ENCODE data around the gene BTK. TPM values are rescaled to one million over a fixed set of nuclear protein-coding genes. Genes with fewer than 3 reads are reported as not detected.

The BTK gene
- total RNA-seq, 2 experiments from 2014 or later: 0.85 to 1.1 TPM

DNA sequence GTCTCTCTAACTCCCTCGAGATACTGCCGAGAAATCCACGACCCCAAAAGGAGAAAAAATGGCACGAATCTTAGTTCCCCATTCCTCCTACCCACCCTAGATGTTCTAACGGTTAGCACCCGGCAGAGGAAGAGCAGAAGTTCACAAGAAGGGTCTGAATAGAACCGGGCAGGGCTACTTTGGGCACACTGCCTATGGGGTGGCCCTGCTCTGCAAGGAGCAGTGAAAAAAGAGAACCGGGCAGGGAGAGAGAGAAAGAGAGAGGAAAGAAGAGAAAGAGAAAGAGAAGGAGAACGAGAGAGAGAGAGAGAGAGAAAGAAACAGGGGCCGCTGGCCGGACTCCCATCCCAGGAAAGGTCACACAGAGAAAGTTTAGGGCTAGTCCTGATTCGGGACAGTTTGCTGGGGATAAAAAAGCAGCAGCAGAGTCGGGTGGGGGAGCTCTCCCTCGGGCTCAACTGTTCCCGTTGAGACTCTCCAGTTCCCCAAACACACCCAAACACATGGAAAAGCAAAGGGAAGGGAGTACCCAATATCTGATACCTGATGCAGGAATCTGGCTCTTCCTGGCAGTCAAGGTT lies 21.3 kb upstream of the BTK start:
- H3K36me3 Mint-ChIP-seq: peaks cover 23% of the 10 kb centered on the region
- H3K4me3 Mint-ChIP-seq: peak overlapping the region; percentile 97

DNA sequence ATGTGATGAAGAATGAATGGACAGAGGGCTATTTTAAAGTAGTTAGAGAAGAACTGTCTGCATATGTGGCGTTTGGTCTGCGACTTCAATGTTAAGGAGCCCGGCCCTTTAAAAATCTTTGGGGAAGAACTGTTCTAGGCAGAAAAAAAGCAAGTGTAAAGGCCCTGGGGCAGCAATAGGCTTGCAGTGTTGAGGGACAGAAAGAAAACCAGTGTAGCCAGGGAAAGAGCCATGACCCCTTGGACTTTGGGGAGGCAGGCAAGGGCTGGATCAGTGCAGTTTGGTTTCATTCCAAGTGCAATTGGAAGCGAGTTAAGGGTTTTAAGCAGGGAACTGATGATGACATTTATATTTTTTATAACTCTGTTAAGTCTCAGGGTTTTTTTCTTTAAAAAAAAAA lies 13.8 kb upstream of the BTK start:
- no peaks in the 10 kb centered on the region for H3K9me3 Mint-ChIP-seq
- peaks cover 17% of the 10 kb centered on the region for H3K36me3 Mint-ChIP-seq
- peaks cover 10% of the 10 kb centered on the region for H3K4me1 Mint-ChIP-seq
- no peak overlapping the region for H3K4me3 Mint-ChIP-seq
- H3K27ac Mint-ChIP-seq: no peak overlapping the region
- no peaks in the 10 kb centered on the region for H3K27me3 Mint-ChIP-seq
- DNase-seq: no peak

More for the DNA sequence above, 21.3 kb upstream of the BTK start:
- Mint-ChIP-seq H3K4me1 (peaks cover 20% of the 10 kb centered on the region), H3K27me3 (no peaks in the 10 kb centered on the region), H3K27ac (peak overlapping the region; percentile 98), H3K9me3 (no peaks in the 10 kb centered on the region)
- no peak for DNase-seq

DNA sequence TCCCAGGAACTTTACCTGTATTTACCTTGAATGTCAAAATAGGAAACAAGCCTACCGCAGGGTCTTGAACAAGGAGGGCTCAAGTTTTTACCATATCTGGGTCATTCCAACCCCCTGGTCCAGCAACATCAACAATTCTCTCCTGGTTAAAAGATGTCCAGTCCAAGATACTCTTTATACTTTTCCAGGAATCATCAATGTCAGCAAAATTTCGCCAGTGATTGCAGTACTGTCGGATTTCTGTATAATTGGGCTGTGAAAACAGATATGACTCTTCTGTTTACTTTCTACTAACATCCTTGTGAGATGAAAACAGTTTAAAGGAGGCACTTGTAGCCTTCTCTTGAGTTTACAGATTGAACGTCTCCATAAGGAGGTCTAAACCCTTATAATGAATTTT lies 12.7 kb upstream of the BTK start:
- H3K4me3 Mint-ChIP-seq: no peak overlapping the region
- H3K27ac Mint-ChIP-seq: no peak overlapping the region
- no peaks in the 10 kb centered on the region for H3K9me3 Mint-ChIP-seq

DNA sequence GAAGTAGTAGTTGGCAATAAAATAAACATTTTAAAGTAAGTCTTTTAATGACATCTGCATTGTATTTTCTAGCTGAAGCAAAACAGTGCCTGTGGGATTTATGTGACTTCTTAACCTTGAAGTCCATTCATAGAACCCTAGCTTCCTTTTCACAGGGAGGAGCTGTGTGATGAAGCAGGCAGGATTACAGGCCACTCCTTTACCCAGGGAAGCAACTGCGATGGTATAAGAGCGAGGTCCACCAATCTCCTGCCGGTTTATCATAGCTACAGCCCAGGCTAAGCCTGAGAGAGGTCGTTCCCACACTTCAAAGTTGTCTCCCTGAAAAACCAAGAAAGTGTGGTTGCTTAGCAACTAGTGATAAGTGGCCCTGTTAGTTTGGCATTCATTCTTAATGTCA lies 11.8 kb upstream of the BTK start:
- Mint-ChIP-seq H3K4me1 (peaks cover 15% of the 10 kb centered on the region), H3K9me3 (no peaks in the 10 kb centered on the region), H3K27me3 (no peaks in the 10 kb centered on the region), H3K36me3 (peaks cover 31% of the 10 kb centered on the region), H3K27ac (no peak overlapping the region), H3K4me3 (no peak overlapping the region)
- no peak for DNase-seq

More for the DNA sequence above, 12.7 kb upstream of the BTK start:
- peaks cover 22% of the 10 kb centered on the region for H3K36me3 Mint-ChIP-seq
- H3K27me3 Mint-ChIP-seq: no peaks in the 10 kb centered on the region
- no peak for DNase-seq
- H3K4me1 Mint-ChIP-seq: peaks cover 10% of the 10 kb centered on the region

- H3K9me3 Mint-ChIP-seq: no peaks in the 10 kb centered on the region
- DNase-seq: no peak
- H3K4me3 Mint-ChIP-seq: peak overlapping the region; percentile 8
- peaks cover 4% of the 10 kb centered on the region for H3K27me3 Mint-ChIP-seq
- peak overlapping the region; percentile 66 for H3K27ac Mint-ChIP-seq
- H3K36me3 Mint-ChIP-seq: peaks cover 47% of the 10 kb centered on the region
- peaks cover 18% of the 10 kb centered on the region for H3K4me1 Mint-ChIP-seq
These were observed 9.8 kb upstream of the BTK start for GRCh38 chrX:101395789-101396188.

DNA sequence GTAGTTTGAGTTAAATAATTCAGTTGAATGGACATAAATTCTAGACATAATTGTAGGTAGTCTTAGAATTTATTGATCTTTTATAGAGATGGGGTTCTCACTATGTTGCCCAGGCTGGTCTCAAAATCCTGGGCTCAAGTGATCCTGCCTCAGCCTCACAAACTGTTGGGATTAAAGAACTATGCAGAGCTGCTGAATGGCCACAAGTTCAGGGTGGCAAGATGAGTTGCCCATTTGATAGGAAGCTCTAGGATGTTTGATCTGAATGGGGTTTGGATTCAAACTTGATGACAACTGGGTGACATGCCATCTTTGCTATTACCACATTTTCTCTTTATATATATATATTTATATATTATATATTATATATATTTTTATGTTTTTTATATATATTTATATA lies 8.4 kb upstream of the BTK start:
- H3K4me3 Mint-ChIP-seq: peak overlapping the region; percentile 95
- no peak for DNase-seq
- peaks cover 18% of the 10 kb centered on the region for H3K4me1 Mint-ChIP-seq
- peaks cover 38% of the 10 kb centered on the region for H3K36me3 Mint-ChIP-seq
- no peaks in the 10 kb centered on the region for H3K9me3 Mint-ChIP-seq
- H3K27me3 Mint-ChIP-seq: peaks cover 4% of the 10 kb centered on the region
- peak overlapping the region; percentile 98 for H3K27ac Mint-ChIP-seq

DNA sequence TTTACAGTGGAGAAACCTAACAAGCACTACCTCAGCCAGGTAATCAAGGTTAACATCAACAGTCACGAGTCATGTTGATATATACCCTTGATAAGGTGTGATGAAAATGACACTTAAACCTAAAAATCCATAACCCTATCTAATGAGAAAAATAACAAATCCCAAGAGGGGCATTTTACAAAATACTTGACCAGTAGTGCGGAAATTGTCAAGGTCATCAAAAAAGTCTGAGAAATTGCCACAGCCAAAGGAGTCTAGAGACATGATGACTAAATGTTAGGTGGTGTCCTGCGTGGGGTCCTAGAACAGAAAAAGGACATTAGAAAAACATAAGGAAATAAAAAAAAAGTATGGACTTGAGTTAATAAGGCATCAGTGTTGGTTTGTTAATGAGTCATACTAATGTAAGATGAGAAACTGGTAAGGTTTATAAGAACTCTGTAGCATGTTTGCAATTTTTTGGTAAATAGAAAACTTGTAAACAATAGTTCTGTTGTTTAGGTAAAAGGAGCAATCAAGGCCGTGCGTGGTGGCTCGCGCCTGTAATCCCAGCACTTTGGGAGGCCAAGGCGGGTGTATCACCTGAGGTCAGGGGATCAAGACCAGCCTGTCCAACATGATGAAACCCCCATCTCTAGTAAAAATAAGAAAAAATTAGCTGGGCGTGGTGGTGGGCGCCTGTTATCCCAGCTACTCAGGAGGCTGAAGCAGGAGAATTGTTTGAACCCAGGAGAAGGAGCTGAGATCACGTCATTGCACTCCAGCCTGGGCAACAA lies 7.7 kb upstream of the BTK start:
- Mint-ChIP-seq H3K4me1 (peaks cover 18% of the 10 kb centered on the region), H3K4me3 (peak overlapping the region; percentile 95), H3K27me3 (peaks cover 4% of the 10 kb centered on the region), H3K27ac (peak overlapping the region; percentile 98), H3K9me3 (no peaks in the 10 kb centered on the region), H3K36me3 (peaks cover 37% of the 10 kb centered on the region)
- DNase-seq: no peak

GRCh38 chrX:101391831-101392230 lies 5.8 kb upstream of the BTK start:
- Mint-ChIP-seq H3K4me1 (peaks cover 18% of the 10 kb centered on the region), H3K4me3 (peak overlapping the region; percentile 95), H3K9me3 (no peaks in the 10 kb centered on the region), H3K27ac (peak overlapping the region; percentile 98), H3K36me3 (peaks cover 37% of the 10 kb centered on the region), H3K27me3 (peaks cover 4% of the 10 kb centered on the region)
- DNase-seq: no peak

GRCh38 chrX:101390664-101391525 lies 4.9 kb upstream of the BTK start, which contains the start of gene RPL36A:
Gene RPL36A, plus strand, starts transcription at chrX:101391011. Its CDS starts 33 bp downstream, at chrX:101391044.
- Mint-ChIP-seq H3K36me3 (peaks cover 37% of the 10 kb centered on the region), H3K9me3 (no peaks in the 10 kb centered on the region), H3K4me3 (peak within 1 kb of the TSS; percentile 95), H3K27me3 (peaks cover 4% of the 10 kb centered on the region), H3K27ac (peak within 1 kb of the TSS; percentile 98), H3K4me1 (peaks cover 22% of the 10 kb centered on the region)
- peak; percentile 84 for DNase-seq

DNA sequence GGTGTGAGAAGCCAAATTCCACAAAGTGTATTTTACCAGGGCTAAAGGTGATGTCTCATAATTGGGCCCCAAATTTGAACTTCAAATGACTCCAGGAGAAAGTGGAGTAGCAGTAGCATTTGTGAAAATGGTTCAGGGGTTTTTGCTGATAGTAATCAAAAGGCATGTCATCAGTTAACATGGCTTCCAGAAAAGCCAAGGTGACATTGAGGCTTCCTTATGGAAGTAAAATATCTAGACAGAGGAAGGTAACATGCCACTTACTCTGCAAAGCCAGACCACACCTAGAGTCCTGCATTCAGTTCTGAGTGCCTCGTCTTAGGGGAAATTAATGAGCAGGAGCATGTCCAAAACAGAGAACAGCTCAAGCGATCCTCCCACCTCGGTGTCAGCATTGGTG lies 2.6 kb upstream of the BTK start:
- Mint-ChIP-seq H3K36me3 (peaks cover 29% of the 10 kb centered on the region), H3K4me1 (peaks cover 13% of the 10 kb centered on the region), H3K27ac (no peak overlapping the region), H3K4me3 (no peak overlapping the region), H3K9me3 (no peaks in the 10 kb centered on the region), H3K27me3 (peaks cover 4% of the 10 kb centered on the region)
- DNase-seq: no peak

DNA sequence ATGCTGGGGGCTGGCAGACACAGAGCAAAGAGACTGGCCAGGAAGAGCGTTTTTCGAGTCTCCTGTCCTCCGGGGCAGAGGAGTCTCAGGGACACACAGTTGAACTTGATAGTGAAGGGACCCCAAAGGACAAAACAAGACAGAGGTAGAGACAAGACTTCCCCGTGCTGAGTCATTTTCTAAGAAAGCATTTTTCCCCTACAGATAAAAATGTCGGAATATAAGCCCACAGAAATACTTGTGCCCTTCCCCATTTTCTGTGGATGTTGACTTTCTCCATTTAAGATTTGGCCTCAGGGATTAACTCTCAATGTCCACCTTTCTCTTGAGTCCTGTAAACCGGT lies 523 bp upstream of the BTK start:
- Mint-ChIP-seq H3K27me3 (peaks cover 4% of the 10 kb centered on the region), H3K36me3 (peaks cover 8% of the 10 kb centered on the region), H3K4me1 (peaks cover 8% of the 10 kb centered on the region), H3K9me3 (no peaks in the 10 kb centered on the region), H3K4me3 (peak overlapping the region; percentile 61), H3K27ac (peak overlapping the region; percentile 74)
- no peak for DNase-seq

DNA sequence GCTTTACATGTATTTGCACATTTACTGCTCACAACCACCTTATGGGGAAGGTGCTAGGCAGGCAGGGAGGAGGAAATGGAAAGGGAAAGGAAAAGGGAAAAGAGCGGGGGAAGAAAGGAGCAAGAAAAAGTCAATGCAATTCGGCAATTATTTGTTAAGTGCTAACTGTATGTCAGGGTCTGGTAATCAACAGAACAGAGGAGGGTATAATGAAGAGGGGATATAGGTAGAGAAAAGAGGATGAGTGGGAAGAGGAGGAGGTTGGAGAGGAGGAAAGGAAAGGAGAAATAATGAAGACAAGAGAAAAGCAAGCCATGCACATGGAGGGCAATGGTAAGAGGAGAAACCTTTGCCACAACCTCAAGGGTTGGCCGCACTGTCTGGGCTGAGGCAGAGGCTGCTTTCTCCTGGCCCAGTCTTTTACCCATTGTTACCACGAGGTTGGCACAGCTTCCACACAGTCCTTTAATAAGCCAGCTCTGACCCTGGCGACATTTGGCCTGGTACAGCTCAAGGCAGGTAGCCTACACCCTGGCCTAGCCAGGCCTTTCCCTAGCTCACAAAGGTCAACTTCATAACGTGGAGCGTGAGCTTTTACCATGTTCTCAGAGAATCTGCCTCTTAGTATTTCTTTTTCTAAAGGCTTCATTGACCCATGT lies 836 bp downstream of the BTK start:
- no peak for DNase-seq
- Mint-ChIP-seq H3K4me1 (peaks cover 8% of the 10 kb centered on the region), H3K9me3 (no peaks in the 10 kb centered on the region), H3K36me3 (no peaks in the 10 kb centered on the region), H3K27ac (no peak overlapping the region), H3K4me3 (no peak overlapping the region), H3K27me3 (no peaks in the 10 kb centered on the region)

DNA sequence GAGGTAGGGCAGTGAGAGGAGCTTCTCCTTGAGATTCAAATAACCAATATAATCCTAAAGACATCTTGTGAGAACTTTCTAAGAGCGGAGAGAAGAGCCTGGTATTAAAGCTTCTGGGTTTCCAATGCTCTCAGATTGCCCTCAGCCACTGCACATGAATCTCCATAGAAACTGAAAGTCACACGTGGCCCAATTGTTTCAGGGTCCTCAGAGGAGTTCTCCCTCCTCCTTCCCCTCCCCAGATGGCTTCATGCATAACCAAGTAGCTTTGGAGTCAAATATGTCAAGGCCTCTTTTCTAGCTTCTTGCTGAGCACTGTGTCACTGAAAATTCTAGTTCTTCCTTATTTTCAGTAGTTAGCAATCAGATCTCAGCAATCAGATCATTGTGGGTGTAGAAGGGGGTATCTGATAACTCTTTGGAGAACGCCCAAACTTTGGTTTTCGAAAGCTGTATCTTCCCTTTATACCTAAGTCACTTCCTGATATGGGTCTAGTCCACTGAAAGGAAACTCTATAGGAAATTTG lies 2.2 kb downstream of the BTK start:
- H3K4me1 Mint-ChIP-seq: peaks cover 8% of the 10 kb centered on the region
- no peaks in the 10 kb centered on the region for H3K27me3 Mint-ChIP-seq
- H3K36me3 Mint-ChIP-seq: no peaks in the 10 kb centered on the region
- no peaks in the 10 kb centered on the region for H3K9me3 Mint-ChIP-seq
- H3K4me3 Mint-ChIP-seq: no peak overlapping the region
- DNase-seq: no peak
- no peak overlapping the region for H3K27ac Mint-ChIP-seq

- H3K27me3 Mint-ChIP-seq: no peaks in the 10 kb centered on the region
- no peaks in the 10 kb centered on the region for H3K4me1 Mint-ChIP-seq
- H3K9me3 Mint-ChIP-seq: no peaks in the 10 kb centered on the region
- no peak for DNase-seq
- no peak overlapping the region for H3K27ac Mint-ChIP-seq
- H3K36me3 Mint-ChIP-seq: no peaks in the 10 kb centered on the region
- H3K4me3 Mint-ChIP-seq: no peak overlapping the region
These were observed 8.4 kb downstream of the BTK start for GRCh38 chrX:101377547-101377946.

Data from activated naive CD8-positive, alpha-beta T cell treated with anti-CD3 and anti-CD28 coated beads for 36 hours (primary cell).